Heart left ventricle (tissue), 16 donors: ENCODE results near the gene SUGCT. TPM values are rescaled to one million over a fixed set of nuclear protein-coding genes. Genes with fewer than 3 reads are reported as not detected.

Experiments
- ATAC-seq, 4 donors: fragments of 200-7000 bp; cut with Tn5 transposase; one replicate each; pipeline ENCODE4 v1.9.1; 2020 to 2022; ENCODE audit warnings: moderate library complexity in 4 of 4, mild to moderate bottlenecking in 3 of 4, moderate number of reproducible peaks in 1 of 4
- DNase-seq, 5 donors: peaks; one replicate each; pipeline ENCODE4 v3.0.0-alpha.2; 2020
- H3K27ac ChIP-seq, 12 donors: fragments of 200-600 bp; sonication (generic) in 4 of 12; one replicate each; pipeline versions ENCODE4 v1.5.0 to v1.8.0; 2016 to 2022; ENCODE audit warnings: mild to moderate bottlenecking in 2 of 12
- H3K27me3 ChIP-seq, 9 donors: fragments of 200-600 bp; sonication (generic) in 2 of 9; one replicate each; pipeline versions ENCODE4 v1.5.1 to v1.8.0; 2016 to 2022; ENCODE audit warnings: mild to moderate bottlenecking in 3 of 9
- H3K36me3 ChIP-seq, 9 donors: fragments of 200-600 bp; sonication (generic) in 2 of 9; one replicate each; pipeline versions ENCODE4 v1.5.0 to v1.8.0; 2018 to 2022; ENCODE audit warnings: mild to moderate bottlenecking in 2 of 9
- H3K4me1 ChIP-seq, 12 donors: fragments of 200-600 bp; sonication (generic) in 4 of 12; one replicate each; pipeline versions ENCODE4 v1.5.0 to v1.8.0; 2016 to 2022; ENCODE audit warnings: mild to moderate bottlenecking in 3 of 12
- H3K4me3 ChIP-seq, 12 donors: fragments of 200-600 bp; sonication (generic) in 4 of 12; one replicate each; pipeline versions ENCODE4 v1.5.0 to v1.8.0; 2017 to 2022; ENCODE audit warnings: mild to moderate bottlenecking in 9 of 12, moderate library complexity in 4 of 12
- H3K9me3 ChIP-seq, 12 donors: fragments of 200-600 bp; sonication (generic) in 4 of 12; one replicate each; pipeline versions ENCODE4 v1.5.0 to v1.8.0; 2016 to 2022; ENCODE audit warnings: mild to moderate bottlenecking in 1 of 12
- CTCF ChIP-seq, 12 donors: fragments of 200-600 bp; sonication (generic) in 4 of 12; IDR thresholded peaks; one replicate each; pipeline versions ENCODE4 v1.5.0 to v1.8.0; 2018 to 2022; ENCODE audit warnings: antibody characterized with exemption in 12 of 12, mild to moderate bottlenecking in 5 of 12
- POLR2A ChIP-seq, 2 donors: fragments of 450-650 bp; IDR thresholded peaks; one replicate each; pipeline ENCODE4 v1.6.1; 2017; ENCODE audit warnings: antibody characterized with exemption in 2 of 2, mild to moderate bottlenecking in 2 of 2, moderate library complexity in 2 of 2
- WGBS, 4 donors: extraction: QIAGEN DNeasy Blood & Tissue Kit in 2 of 4; methylation state at CpG; one replicate each; pipeline versions ENCODE4 v1.1.5 to v1.1.7; 2013 to 2018; 5-methylcytosine and 5-hydroxymethylcytosine counted together
- intact Hi-C, 10 donors: fragments of 100-400 bp; cut with DNase I; formaldehyde crosslinking; loops; one replicate each; pipeline versions ENCODE4 v1.11.1 to v1.14.2; 2022
- polyA plus RNA-seq, 2 donors: library from polyadenylated mRNA; stranded (reverse); fragments of 200-250 nt; gene quantifications; one replicate each; pipeline ENCODE4 v1.2.3, GENCODE V29; 2013
- total RNA-seq, 9 donors: library from RNA; depleted of rRNA in 2 of 9; stranded (reverse); fragments of >200 nt in 2 of 9; fragmentation: NEBNext Ultra II Directional in 3 of 9; extraction: Animal tissue kit (Norgen Biotek cat#: 25700) in 3 of 9; gene quantifications; one replicate each; pipeline versions ENCODE4 v1.1.0 to v1.2.4, GENCODE V29; 2016 to 2023
- donor health status: ischemic (EF 13 %, LVEDD 7.1; RV severe dilation, severe dysfunction).
- donor health status: healthy with polysubstance abuse.
- donor health status: DM: no; HTN: yes; CAD: no.
- donor health status: DM: no; HTN: no; CAD: no.
- donor health status: ischemic (EF 25% LVEDD 6.9; RV normal size, moderate dysfunction).
- donor health status: ischemic (EF 25% LVEDD 5.7; RV mildly dilated, moderate dysfunction).
- donor health status: healthy.
- donor health status: DM: yes; HTN: yes; CAD: no.
- donor health status: ischemic (EF 35%, LVEDD 5.7; RV mildly dilated, moderate dysfunction).
- donor health status: nonischemic (EF 11% LVEDD 7.7; RV severe dilation, severe dysfunction).
- donor health status: DM: yes; HTN: yes; CAD: no.
- donor health status: PGD.
- donor health status: ischemic (EF 29% LVEDD 5.4; RV normal size, mild dysfunction).
- donor health status: nonischemic (EF 23%, LVEDD 6.1; RV moderate dilation, normal function).

SUGCT gene
- total and polyA plus RNA-seq, 11 donors, result 1.4 to 7.6 (median 4.4) TPM

- intact Hi-C loops, result loop anchor here in 5 of 10 donors (5.0 to 10.0 kb wide), 4 partner anchors 370 to 1500 kb away; partner anchors contain the start of gene INHBA (in 2 of the 5)
- 96 to 98% (median 97%) methylated on average over 8 of the region's 8 CpGs for WGBS, 4 donors
- ATAC-seq (no peak), DNase-seq (no peak)
- Histone ChIP-seq H3K27me3 (no peaks in the 10 kb centered on the region), H3K4me3 (no peak overlapping the region), H3K27ac (no peak overlapping the region), H3K9me3 (no peaks in the 10 kb centered on the region), H3K36me3 (no peaks in the 10 kb centered on the region), H3K4me1 (peaks cover 0 to 4% (median 0%) of the 10 kb centered on the region in 12 donors)
- TF ChIP-seq CTCF (IDR thresholded peaks at IDR 0.05) (no peak), POLR2A (IDR thresholded peaks at IDR 0.05) (no peak)
Observed at GRCh38 chr7:40234666-40235065, 99.9 kb downstream of the SUGCT start.

DNA sequence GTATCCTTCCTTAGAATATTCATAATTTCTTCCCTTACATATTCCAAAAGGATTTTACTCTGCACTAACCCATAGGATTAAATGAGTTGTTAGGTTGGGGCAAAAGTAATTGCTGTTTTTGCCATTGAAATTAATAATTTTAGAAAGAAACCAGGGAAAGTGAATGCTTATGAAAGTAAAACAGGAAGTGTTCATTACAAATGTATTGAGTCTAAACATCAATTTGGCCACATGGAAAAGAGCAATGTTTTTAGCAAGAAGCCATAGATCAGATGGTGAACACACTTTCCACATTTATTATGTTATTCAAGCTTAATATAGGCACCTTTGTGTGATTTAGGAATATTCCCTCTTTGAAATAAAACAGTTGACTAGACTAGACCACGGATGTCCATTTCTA, 102.9 kb downstream of the SUGCT start:
- H3K9me3 ChIP-seq, result no peaks in the 10 kb centered on the region
- ATAC-seq (no peak), DNase-seq (no peak)
- no peak overlapping the region for H3K4me3 ChIP-seq
- H3K36me3 ChIP-seq, result no peaks in the 10 kb centered on the region
- H3K27ac ChIP-seq, result no peak overlapping the region
- peaks cover 0 to 5% (median 0%) of the 10 kb centered on the region in 12 donors for H3K4me1 ChIP-seq
- TF ChIP-seq CTCF (IDR thresholded peaks at IDR 0.05), result no peak
- no peaks in the 10 kb centered on the region for H3K27me3 ChIP-seq
- intact Hi-C loops, result loop anchor here in 5 of 10 donors (10.0 kb wide), 3 partner anchors 367 to 1497 kb away; partner anchors contain the start of gene INHBA (in 2 of the 5)
- WGBS, 4 donors, result 83 to 90% (median 88%) methylated on average over 1 of the region's 1 CpG

DNA sequence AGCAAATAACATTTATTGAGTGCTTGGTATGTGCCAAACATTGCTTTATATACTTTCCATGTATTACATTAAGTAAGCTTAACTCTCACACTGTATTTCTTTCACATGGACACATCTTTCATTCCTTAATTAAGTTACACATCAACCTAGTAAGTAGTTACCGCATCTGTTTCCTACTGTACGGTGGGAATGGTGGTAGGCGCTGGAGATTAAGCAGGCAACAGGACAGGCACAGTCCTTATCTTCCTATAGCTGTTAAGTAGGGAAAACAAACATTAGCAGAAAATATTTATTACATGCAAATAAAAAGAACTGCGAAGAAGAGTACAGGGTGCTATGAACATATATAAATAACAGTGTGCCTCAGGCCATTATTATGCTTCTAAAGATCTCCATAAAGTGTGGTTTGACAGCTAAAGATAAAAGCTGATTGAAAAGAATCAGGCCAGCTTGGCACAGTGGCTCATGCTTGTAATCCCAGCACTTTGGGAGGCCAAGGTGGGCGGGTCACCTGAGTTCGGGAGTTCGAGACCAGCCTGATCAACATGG, 105.0 kb downstream of the SUGCT start:
- no peaks in the 10 kb centered on the region for H3K9me3 ChIP-seq
- no peak for TF ChIP-seq POLR2A (IDR thresholded peaks at IDR 0.05)
- TF ChIP-seq CTCF (IDR thresholded peaks at IDR 0.05), result no peak
- intact Hi-C loops, result loop anchor here in 5 of 10 donors (10.0 kb wide), 3 partner anchors 365 to 1495 kb away; partner anchors contain the start of gene INHBA (in 2 of the 5)
- WGBS, 4 donors, result 68 to 77% (median 75%) methylated on average over 7 of the region's 7 CpGs
- ATAC-seq, result no peak
- no peak overlapping the region for H3K4me3 ChIP-seq
- no peak overlapping the region for H3K27ac ChIP-seq
- no peaks in the 10 kb centered on the region for H3K36me3 ChIP-seq
- peaks cover 0 to 5% (median 0%) of the 10 kb centered on the region in 12 donors for H3K4me1 ChIP-seq
- DNase-seq, result no peak
- no peaks in the 10 kb centered on the region for H3K27me3 ChIP-seq

GRCh38 chr7:40243076-40243475, 108.3 kb downstream of the SUGCT start:
- no peak for DNase-seq
- H3K9me3 ChIP-seq, result no peaks in the 10 kb centered on the region
- no peaks in the 10 kb centered on the region for H3K36me3 ChIP-seq
- no peak overlapping the region for H3K27ac ChIP-seq
- peaks cover 0 to 5% (median 0%) of the 10 kb centered on the region in 12 donors for H3K4me1 ChIP-seq
- TF ChIP-seq CTCF (IDR thresholded peaks at IDR 0.05) (no peak), POLR2A (IDR thresholded peaks at IDR 0.05) (no peak)
- intact Hi-C loops, result no loop called here
- no peaks in the 10 kb centered on the region for H3K27me3 ChIP-seq
- 85 to 92% (median 88%) methylated on average over 1 of the region's 1 CpG for WGBS, 4 donors
- no peak for ATAC-seq
- no peak overlapping the region for H3K4me3 ChIP-seq
